IPS DF 6.9 (cell line): Measurements from ENCODE around the gene LINGO3.
A peak's percentile ranks its signal among the peaks of the same experiment; 100 is the strongest.

Experiments
- DNase-seq: peaks from one replicate; pipeline ENCODE4 v3.0.0-alpha.2; 2013; ENCODE audit warnings: low read depth, low spot score
- H3K27ac ChIP-seq: one replicate; pipeline ENCODE4 v1.5.1; 2013; ENCODE audit warnings: low read length, control low read depth
- H3K27me3 ChIP-seq: 2 replicates; pipeline ENCODE4 v1.6.1; 2013; ENCODE audit warnings: mild to moderate bottlenecking, low read length; ENCODE audit not compliant: control insufficient read depth, insufficient read depth
- H3K36me3 ChIP-seq: 2 replicates; pipeline ENCODE4 v1.6.1; 2013; ENCODE audit warnings: low read length; ENCODE audit not compliant: control insufficient read depth, insufficient read depth
- H3K4me1 ChIP-seq: 2 replicates; pipeline ENCODE4 v1.6.1; 2013; ENCODE audit warnings: low read length; ENCODE audit not compliant: control insufficient read depth, insufficient read depth
- H3K4me3 ChIP-seq: 2 replicates; pipeline ENCODE4 v1.5.1; 2013; ENCODE audit warnings: mild to moderate bottlenecking, low read length
- H3K9me3 ChIP-seq: 2 replicates; pipeline ENCODE4 v1.6.1; 2013; ENCODE audit warnings: low read length, inconsistent platforms; ENCODE audit not compliant: control insufficient read depth, insufficient read depth
- WGBS: extraction: QIAGEN DNeasy Blood & Tissue Kit; methylation state at CpG from one replicate; pipeline ENCODE4 v1.1.7; 2013; ENCODE audit warnings: mixed read lengths, missing lambda C conversion rate; ENCODE audit not compliant: insufficient read length, insufficient coverage; 5-methylcytosine and 5-hydroxymethylcytosine counted together

LINGO3 gene

GRCh38 chr19:2333027-2333806, 25.3 kb upstream of the LINGO3 start:
- no peak for DNase-seq
- Histone ChIP-seq H3K27ac (no peak overlapping the region), H3K27me3 (no peaks in the 10 kb centered on the region), H3K9me3 (no peaks in the 10 kb centered on the region), H3K4me3 (no peak overlapping the region), H3K4me1 (peaks cover 9% of the 10 kb centered on the region), H3K36me3 (peaks cover 4% of the 10 kb centered on the region; the same call in 1 of the 2 replicates)
- no CpG with 5 or more reads among the region's 27 CpGs for WGBS

DNA sequence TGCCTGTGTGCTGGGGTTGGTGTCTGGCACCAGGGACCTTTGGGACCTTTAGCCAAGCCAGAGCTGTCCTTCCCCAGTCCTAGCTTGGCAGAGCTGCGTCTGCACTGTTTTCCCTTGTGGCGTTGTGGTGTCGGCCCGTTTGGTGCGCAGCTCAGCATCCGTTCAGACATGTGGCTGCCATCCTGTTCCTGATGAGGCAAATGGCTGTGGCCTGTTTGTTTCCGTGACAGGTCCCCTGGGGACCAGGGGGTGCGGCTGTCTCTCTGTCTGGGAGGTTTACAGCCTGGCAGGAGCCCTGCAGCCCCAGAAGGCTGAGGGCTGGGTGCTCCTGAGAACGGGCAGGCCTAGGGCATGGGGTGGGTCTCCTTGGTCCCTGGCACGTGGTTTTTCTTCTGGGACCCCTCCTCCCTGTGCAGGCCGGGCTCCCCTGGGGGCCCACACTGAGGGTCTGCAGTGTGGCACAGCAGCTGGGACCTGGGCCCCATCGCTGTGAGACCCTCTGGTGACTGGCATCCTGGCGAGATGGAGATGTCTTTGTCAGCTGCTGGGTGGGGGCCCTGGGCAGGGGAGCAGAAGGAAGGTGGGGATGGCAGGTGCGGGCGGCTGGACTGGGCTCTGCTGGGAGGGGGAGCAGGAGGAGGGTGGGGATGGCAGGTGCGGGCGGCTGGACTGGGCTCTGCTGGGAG, 24.5 kb upstream of the LINGO3 start:
- Histone ChIP-seq H3K4me1 (peaks cover 10% of the 10 kb centered on the region), H3K9me3 (no peaks in the 10 kb centered on the region), H3K27ac (no peak overlapping the region), H3K36me3 (peaks cover 4% of the 10 kb centered on the region; the same call in 1 of the 2 replicates), H3K4me3 (no peak overlapping the region), H3K27me3 (no peaks in the 10 kb centered on the region)
- WGBS = no CpG with 5 or more reads among the region's 17 CpGs
- no peak for DNase-seq

DNA sequence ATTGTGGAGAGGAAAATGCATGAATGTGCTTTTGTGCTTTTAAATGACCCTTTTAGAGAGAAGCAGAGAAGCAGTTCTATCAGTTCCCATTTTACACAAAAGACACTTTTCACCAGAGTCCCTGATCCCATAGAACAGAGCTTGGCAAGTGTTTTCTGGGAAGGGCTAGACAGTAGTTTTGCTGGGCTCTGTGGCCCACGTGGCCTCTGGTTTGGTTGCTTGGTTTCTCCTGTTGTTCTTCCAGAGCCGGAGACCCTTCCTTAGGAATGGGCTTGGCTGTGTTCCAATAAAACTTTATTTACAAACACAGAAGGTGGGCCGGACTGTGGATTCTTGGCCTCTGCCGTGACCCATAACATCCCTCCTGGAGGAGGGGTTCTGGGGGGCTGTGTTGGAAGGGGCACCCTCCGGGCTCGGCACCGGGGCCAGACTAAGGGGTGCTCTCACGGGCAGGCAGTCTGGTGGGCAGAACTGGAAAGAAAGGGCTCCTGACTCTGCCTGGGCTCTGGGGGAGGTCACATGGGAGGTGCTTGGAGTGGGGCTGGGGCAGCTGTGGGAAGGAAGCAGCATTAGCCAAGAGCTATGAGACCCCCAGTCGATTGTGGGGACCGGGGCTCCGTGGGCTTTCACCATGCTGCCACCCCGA, 23.8 kb upstream of the LINGO3 start:
- Histone ChIP-seq H3K4me3 (no peak overlapping the region), H3K36me3 (peaks cover 4% of the 10 kb centered on the region; the same call in 1 of the 2 replicates), H3K4me1 (peaks cover 11% of the 10 kb centered on the region), H3K27ac (no peak overlapping the region), H3K9me3 (no peaks in the 10 kb centered on the region), H3K27me3 (no peaks in the 10 kb centered on the region)
- no peak for DNase-seq
- no CpG with 5 or more reads among the region's 12 CpGs for WGBS

GRCh38 chr19:2330632-2331284, 22.8 kb upstream of the LINGO3 start:
- no peaks in the 10 kb centered on the region for H3K9me3 ChIP-seq
- no peak overlapping the region for H3K4me3 ChIP-seq
- no peak for DNase-seq
- 0 out of 2 replicates have a peak, but pooled peaks cover 2% of the 10 kb centered on the region for H3K36me3 ChIP-seq
- H3K27ac ChIP-seq = no peak overlapping the region
- WGBS = no CpG with 5 or more reads among the region's 20 CpGs
- H3K4me1 ChIP-seq = peaks cover 7% of the 10 kb centered on the region
- H3K27me3 ChIP-seq = no peaks in the 10 kb centered on the region

DNA sequence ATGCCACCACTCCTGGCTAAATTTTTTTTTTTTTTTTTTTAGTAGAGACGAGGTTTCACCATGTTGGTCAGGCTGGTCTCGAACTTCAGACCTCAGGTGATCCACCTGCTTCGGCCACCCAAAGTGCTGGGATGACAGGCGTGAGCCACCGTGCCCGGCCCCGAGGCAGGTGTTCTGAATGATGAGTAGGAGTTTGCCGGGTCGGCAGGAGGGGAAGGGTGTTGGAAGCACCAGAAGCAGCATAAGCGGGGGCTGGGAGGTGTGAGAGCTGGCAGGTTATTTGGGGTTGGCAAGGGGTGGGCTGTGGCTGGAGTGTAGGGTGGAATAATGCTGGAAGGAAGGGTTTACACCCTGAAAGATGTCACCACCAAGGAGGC, 22.3 kb upstream of the LINGO3 start:
- Histone ChIP-seq H3K4me1 (peaks cover 7% of the 10 kb centered on the region), H3K27ac (no peak overlapping the region), H3K9me3 (no peaks in the 10 kb centered on the region), H3K27me3 (no peaks in the 10 kb centered on the region), H3K36me3 (peaks cover 6% of the 10 kb centered on the region; the same call in 1 of the 2 replicates), H3K4me3 (no peak overlapping the region)
- WGBS = no CpG with 5 or more reads among the region's 10 CpGs
- no peak for DNase-seq

DNA sequence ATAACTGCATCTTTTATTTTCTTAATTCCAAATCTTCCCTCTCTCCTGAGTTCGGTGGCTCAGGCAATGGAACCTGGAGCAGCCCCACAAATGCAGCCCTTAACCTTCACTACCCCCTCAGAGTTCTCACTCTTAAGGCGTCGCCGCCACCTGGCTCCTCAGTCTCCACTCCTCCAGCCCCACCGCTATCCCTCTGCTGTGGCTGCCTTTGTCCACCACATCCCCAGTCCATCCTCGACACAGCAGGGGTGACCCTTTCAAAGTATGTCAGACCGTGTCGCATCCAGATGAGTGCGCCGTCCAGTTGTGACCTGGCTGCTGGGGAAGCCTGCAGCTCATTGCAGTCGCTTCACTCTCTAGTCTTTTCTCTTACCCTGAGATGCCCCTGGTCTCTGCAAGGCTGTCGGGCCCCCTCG, 21.6 kb upstream of the LINGO3 start:
- DNase-seq = no peak
- no CpG with 5 or more reads among the region's 13 CpGs for WGBS
- H3K27me3 ChIP-seq = no peaks in the 10 kb centered on the region
- H3K4me1 ChIP-seq = peaks cover 7% of the 10 kb centered on the region
- no peak overlapping the region for H3K27ac ChIP-seq
- no peaks in the 10 kb centered on the region for H3K9me3 ChIP-seq
- no peak overlapping the region; the same call in 1 of the 2 replicates for H3K4me3 ChIP-seq
- peaks cover 12% of the 10 kb centered on the region; the same call in 1 of the 2 replicates for H3K36me3 ChIP-seq

GRCh38 chr19:2329149-2329478, 21.2 kb upstream of the LINGO3 start:
- Histone ChIP-seq H3K4me3 (peak overlapping the region; percentile 80; the same call in 1 of the 2 replicates), H3K4me1 (peaks cover 7% of the 10 kb centered on the region), H3K9me3 (no peaks in the 10 kb centered on the region), H3K36me3 (peaks cover 15% of the 10 kb centered on the region; the same call in 1 of the 2 replicates), H3K27ac (no peak overlapping the region), H3K27me3 (no peaks in the 10 kb centered on the region)
- no peak for DNase-seq
- no CpG with 5 or more reads among the region's 16 CpGs for WGBS

DNA sequence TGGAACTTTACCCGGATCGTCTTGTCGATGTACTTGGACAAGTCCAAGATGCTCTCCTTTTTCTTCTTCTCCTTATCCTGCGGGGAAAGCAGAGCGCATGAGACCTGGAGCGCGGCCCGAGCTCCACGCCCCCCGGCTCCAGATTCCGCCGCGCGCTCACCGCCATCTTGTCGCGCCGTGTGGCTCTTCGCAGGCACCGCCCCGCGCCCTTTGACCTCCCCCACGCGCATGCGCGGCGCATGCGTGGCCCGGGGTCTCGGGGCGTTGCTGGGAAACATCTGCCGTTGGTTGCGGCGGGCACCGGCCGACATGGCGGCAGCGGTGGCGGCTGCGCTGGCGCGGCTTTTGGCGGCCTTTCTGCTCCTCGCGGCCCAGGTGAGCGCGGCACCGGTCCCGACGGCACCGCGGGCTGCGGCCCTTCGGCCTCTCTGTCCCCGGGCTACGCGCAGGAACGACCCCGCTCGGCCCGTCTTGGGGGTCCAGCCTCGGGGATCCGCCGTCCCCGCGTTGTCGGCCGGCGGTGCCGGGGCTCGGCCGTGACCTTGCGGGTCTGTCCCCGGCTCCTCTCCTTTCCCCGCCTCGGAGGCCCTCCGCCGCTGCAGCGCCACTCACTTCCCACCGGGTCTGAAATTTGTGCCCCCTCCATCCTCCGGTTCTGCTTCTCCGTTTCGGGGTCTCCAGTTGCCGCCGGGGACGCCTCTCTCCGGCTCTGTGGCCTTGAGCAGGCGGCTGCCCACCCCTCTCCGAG, 20.6 kb upstream of the LINGO3 start, which contains the start of the genes LSM7 and SPPL2B:
Gene LSM7, minus strand, starts transcription at position 186 of the 748 bp plus-strand sequence. Its CDS starts 20 bp downstream, at position 166.
Gene SPPL2B, plus strand, starts transcription at position 284 of the 748 bp plus-strand sequence. Its CDS starts 26 bp downstream, at position 310.
- H3K27ac ChIP-seq = no peak within 1 kb of the TSS
- peaks cover 7% of the 10 kb centered on the region for H3K4me1 ChIP-seq
- WGBS = no CpG with 5 or more reads among the region's 89 CpGs
- H3K9me3 ChIP-seq = no peaks in the 10 kb centered on the region
- peaks cover 18% of the 10 kb centered on the region; the same call in 1 of the 2 replicates for H3K36me3 ChIP-seq
- H3K4me3 ChIP-seq = peak within 1 kb of the TSS; percentile 80
- no peak for DNase-seq
- no peaks in the 10 kb centered on the region for H3K27me3 ChIP-seq

DNA sequence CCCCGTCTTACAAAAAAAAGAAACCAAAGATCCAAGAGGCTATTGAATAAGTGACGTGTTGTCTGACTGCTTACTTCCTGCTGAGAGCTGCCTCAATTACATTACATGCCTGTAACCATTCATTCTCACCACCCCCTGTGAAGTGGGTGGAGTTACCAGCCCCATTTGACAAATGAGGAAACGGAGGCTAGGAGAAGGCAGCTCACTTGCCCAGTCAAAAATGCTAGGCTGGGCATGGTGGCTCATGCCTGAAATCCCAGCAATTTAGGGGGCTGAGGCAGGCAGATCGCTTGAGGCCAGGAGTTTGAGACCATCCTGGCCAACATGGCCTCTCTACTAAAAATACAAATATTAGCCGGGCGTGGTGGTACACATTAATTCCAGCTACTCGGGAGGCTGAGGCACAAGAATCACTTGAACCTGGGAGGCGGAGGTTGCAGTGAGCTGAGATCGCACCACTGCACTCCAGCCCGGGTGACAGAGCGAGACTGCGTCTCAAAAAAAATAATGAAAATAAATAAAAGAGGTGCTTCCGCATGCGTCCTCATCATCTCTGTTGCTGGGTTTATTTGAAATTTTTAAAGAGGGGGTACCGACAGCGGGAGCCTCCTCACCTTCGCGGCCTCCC, 19.9 kb upstream of the LINGO3 start:
- WGBS = no CpG with 5 or more reads among the region's 18 CpGs

More for the DNA sequence above, 19.9 kb upstream of the LINGO3 start:
- Histone ChIP-seq H3K27ac (no peak overlapping the region), H3K9me3 (no peaks in the 10 kb centered on the region), H3K4me1 (peaks cover 7% of the 10 kb centered on the region), H3K36me3 (peaks cover 18% of the 10 kb centered on the region; the same call in 1 of the 2 replicates), H3K27me3 (no peaks in the 10 kb centered on the region), H3K4me3 (peak overlapping the region; percentile 80)
- no peak for DNase-seq
